Neuronal stem cell (in vitro differentiated cells): Measurements from ENCODE around the gene RAB3A. TPM values are rescaled to one million over a fixed set of nuclear protein-coding genes. Genes with fewer than 3 reads are reported as not detected.

Source experiments
- DNase-seq: peaks from one replicate; pipeline ENCODE4 v3.0.0-alpha.2; 2013; ENCODE audit warnings: low spot score
- H2AFZ ChIP-seq: one replicate; pipeline ENCODE4 v1.6.1; 2013; ENCODE audit warnings: mild to moderate bottlenecking, low read length, inconsistent platforms
- H2AK5ac ChIP-seq: 2 replicates; pipeline ENCODE4 v1.6.1; 2013; ENCODE audit warnings: low read depth, mild to moderate bottlenecking, inconsistent platforms, low read length, moderate library complexity, mixed read lengths
- H2BK120ac ChIP-seq: 2 replicates; pipeline ENCODE4 v1.6.1; 2013; ENCODE audit warnings: low read depth, mild to moderate bottlenecking, inconsistent platforms, low read length, moderate library complexity, mixed read lengths
- H2BK12ac ChIP-seq: one replicate; pipeline ENCODE4 v1.6.1; 2013; ENCODE audit warnings: low read length, inconsistent platforms
- H2BK15ac ChIP-seq: 2 replicates; pipeline ENCODE4 v1.6.1; 2013; ENCODE audit warnings: mild to moderate bottlenecking, low read length, inconsistent platforms, mixed read lengths
- H2BK5ac ChIP-seq: one replicate; pipeline ENCODE4 v1.6.1; 2013; ENCODE audit warnings: inconsistent platforms, mild to moderate bottlenecking, low read length, moderate library complexity
- H3K14ac ChIP-seq: one replicate; pipeline ENCODE4 v1.6.1; 2013; ENCODE audit warnings: low read length, inconsistent platforms
- H3K18ac ChIP-seq: 2 replicates; pipeline ENCODE4 v1.6.1; 2013; ENCODE audit warnings: low read length, inconsistent platforms
- H3K23ac ChIP-seq: 2 replicates; pipeline ENCODE4 v1.6.1; 2013; ENCODE audit warnings: low read depth, mild to moderate bottlenecking, mixed read lengths, low read length, inconsistent platforms; ENCODE audit not compliant: poor library complexity
- H3K27ac ChIP-seq: replicated peaks from 3 replicates; pipeline ENCODE4 v1.5.1; 2013; ENCODE audit warnings: low read length, inconsistent platforms
- H3K27me3 ChIP-seq, 3 experiments: 2 replicates each; pipeline ENCODE4 v1.6.1; 2013; ENCODE audit warnings: low read length in 3 of 3, mild to moderate bottlenecking in 2 of 3, inconsistent platforms in 1 of 3, low read depth in 1 of 3, mixed read lengths in 1 of 3, moderate library complexity in 1 of 3; ENCODE audit not compliant: control insufficient read depth in 3 of 3, insufficient read depth in 3 of 3
- H3K36me3 ChIP-seq, 2 donors: replicated peaks in 1 of 2; 2 replicates each; pipeline ENCODE4 v1.6.1; 2013; ENCODE audit warnings: low read length in 2 of 2; ENCODE audit not compliant: control insufficient read depth in 2 of 2, insufficient read depth in 2 of 2
- H3K4ac ChIP-seq: 2 replicates; pipeline ENCODE4 v1.6.1; 2013; ENCODE audit warnings: inconsistent platforms, mild to moderate bottlenecking, low read length, moderate library complexity
- H3K4me1 ChIP-seq, 2 donors: 1 replicate in 1 of 2; 2 replicates in 1 of 2; pipeline ENCODE4 v1.6.1; 2013; ENCODE audit warnings: low read length in 2 of 2, low read depth in 1 of 2; ENCODE audit not compliant: control insufficient read depth in 2 of 2, insufficient read depth in 1 of 2
- H3K4me2 ChIP-seq: one replicate; pipeline ENCODE4 v1.6.1; 2013; ENCODE audit warnings: mild to moderate bottlenecking, low read length, inconsistent platforms; ENCODE audit not compliant: insufficient read depth, poor library complexity, severe bottlenecking
- H3K4me3 ChIP-seq, 2 donors: 2 replicates each; pipeline ENCODE4 v1.5.1; 2013; ENCODE audit warnings: low read length in 2 of 2, mild to moderate bottlenecking in 2 of 2, inconsistent platforms in 1 of 2, moderate library complexity in 1 of 2
- H3K79me1 ChIP-seq: one replicate; pipeline ENCODE4 v1.6.1; 2013; ENCODE audit warnings: low read depth, mild to moderate bottlenecking, inconsistent platforms, low read length, moderate library complexity
- H3K9ac ChIP-seq: one replicate; pipeline ENCODE4 v1.6.1; 2013; ENCODE audit warnings: mild to moderate bottlenecking, low read depth, low read length, inconsistent platforms; ENCODE audit not compliant: poor library complexity
- H3K9me3 ChIP-seq, 2 donors: replicated peaks in 1 of 2; 2 replicates each; pipeline versions ENCODE3 to v1.6.1; 2013; ENCODE audit warnings: low read length in 2 of 2, mild to moderate bottlenecking in 2 of 2, inconsistent platforms in 1 of 2, low read depth in 1 of 2, mixed read lengths in 1 of 2, moderate library complexity in 1 of 2; ENCODE audit not compliant: control insufficient read depth in 2 of 2, insufficient read depth in 1 of 2
- H4K8ac ChIP-seq: one replicate; pipeline ENCODE4 v1.6.1; 2013; ENCODE audit warnings: low read depth, mild to moderate bottlenecking, inconsistent platforms, low read length, moderate library complexity
- H4K91ac ChIP-seq: one replicate; pipeline ENCODE4 v1.6.1; 2013; ENCODE audit warnings: low read length, low read depth, mild to moderate bottlenecking, inconsistent platforms; ENCODE audit not compliant: poor library complexity
- WGBS, 2 donors: extraction: QIAGEN DNeasy Blood & Tissue Kit; methylation state at CpG; one replicate each; pipeline ENCODE4 v1.1.7; 2013; ENCODE audit warnings: missing lambda C conversion rate in 2 of 2, mixed read lengths in 1 of 2; ENCODE audit not compliant: insufficient read length in 2 of 2, insufficient replicate concordance in 1 of 2; ENCODE audit errors: extremely low coverage in 2 of 2; 5-methylcytosine and 5-hydroxymethylcytosine counted together
- small RNA-seq: library from polyadenylated mRNA; stranded (forward); fragments of <200 nt; extraction: miRNeasy Mini kit (QIAGEN cat#:217004); gene quantifications from one replicate; pipeline ENCODE3, GENCODE V24; 2013; ENCODE audit not compliant: insufficient read depth

The RAB3A gene

GRCh38 chr19:18150776-18151624, 52.8 kb downstream of the RAB3A start:
- no peak overlapping the region for H2BK120ac ChIP-seq
- no peak overlapping the region for H3K4me3 ChIP-seq
- no peak overlapping the region for H4K91ac ChIP-seq
- peak overlapping the region; percentile 17 for H3K9ac ChIP-seq
- no peak overlapping the region for H3K4me2 ChIP-seq
- no peak overlapping the region for H3K27ac ChIP-seq
- no peak overlapping the region for H2BK5ac ChIP-seq
- H2AFZ ChIP-seq, result no peak overlapping the region
- no peak overlapping the region for H3K23ac ChIP-seq
- no peak overlapping the region for H3K18ac ChIP-seq
- no peak for DNase-seq
- no peak overlapping the region for H3K14ac ChIP-seq
- H2BK15ac ChIP-seq, result no peak overlapping the region
- H3K79me1 ChIP-seq, result peaks cover 5% of the 10 kb centered on the region
- no peak overlapping the region for H3K4ac ChIP-seq
- peaks cover 9 to 21% of the 10 kb centered on the region in 2 donors for H3K36me3 ChIP-seq
- H2AK5ac ChIP-seq, result no peak overlapping the region
- H3K27me3 ChIP-seq, result no peaks in the 10 kb centered on the region
- no peaks in the 10 kb centered on the region for H3K9me3 ChIP-seq
- H3K4me1 ChIP-seq, result peaks cover 6 to 7% of the 10 kb centered on the region in 2 donors
- WGBS, 2 donors, result no CpG with 5 or more reads among the region's 18 CpGs
- no peak overlapping the region for H4K8ac ChIP-seq
- no peak overlapping the region for H2BK12ac ChIP-seq

DNA sequence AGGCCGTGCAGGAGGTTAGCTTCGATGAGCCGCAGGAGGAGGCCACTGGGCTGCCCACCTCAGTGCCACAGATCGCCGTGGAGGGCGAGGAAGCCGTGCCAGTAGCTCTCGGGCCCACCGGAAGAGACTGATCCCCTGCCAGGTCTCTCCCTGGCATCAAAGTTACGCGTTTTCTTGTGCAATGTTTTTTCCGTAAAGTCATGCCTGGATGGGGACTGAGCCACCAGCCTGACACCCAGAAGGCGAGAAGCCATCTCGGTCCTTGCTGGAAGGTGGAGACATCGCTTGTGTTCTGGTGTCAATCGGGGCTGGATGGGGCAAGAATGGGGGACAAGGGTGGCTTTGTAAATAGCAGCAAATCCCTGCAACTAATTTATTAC, 54.3 kb downstream of the RAB3A start:
- no peak overlapping the region for H3K4ac ChIP-seq
- no peak overlapping the region for H3K9ac ChIP-seq
- H3K9me3 ChIP-seq, result no peaks in the 10 kb centered on the region
- H4K91ac ChIP-seq, result no peak overlapping the region
- no peak overlapping the region for H2AK5ac ChIP-seq
- no CpG with 5 or more reads among the region's 16 CpGs for WGBS, 2 donors
- H3K36me3 ChIP-seq, result peaks cover 13 to 29% of the 10 kb centered on the region in 2 donors
- no peak overlapping the region for H3K4me3 ChIP-seq
- no peak overlapping the region for H3K27ac ChIP-seq
- H2BK12ac ChIP-seq, result no peak overlapping the region
- peaks cover 5% of the 10 kb centered on the region for H3K79me1 ChIP-seq
- H3K18ac ChIP-seq, result no peak overlapping the region
- no peak overlapping the region for H3K4me2 ChIP-seq
- no peak overlapping the region for H2AFZ ChIP-seq
- H3K4me1 ChIP-seq, result peaks cover 6 to 7% of the 10 kb centered on the region in 2 donors
- H2BK5ac ChIP-seq, result no peak overlapping the region
- H2BK120ac ChIP-seq, result no peak overlapping the region
- no peak for DNase-seq
- H3K23ac ChIP-seq, result no peak overlapping the region
- H3K14ac ChIP-seq, result no peak overlapping the region
- no peaks in the 10 kb centered on the region for H3K27me3 ChIP-seq
- H2BK15ac ChIP-seq, result no peak overlapping the region
- H4K8ac ChIP-seq, result no peak overlapping the region

GRCh38 chr19:18147396-18147795, 56.4 kb downstream of the RAB3A start:
- Histone ChIP-seq H2BK120ac (no peak overlapping the region), H2BK15ac (no peak overlapping the region), H3K36me3 (peaks cover 17 to 50% of the 10 kb centered on the region in 2 donors), H3K4ac (no peak overlapping the region), H4K8ac (no peak overlapping the region), H3K9ac (no peak overlapping the region), H3K4me2 (no peak overlapping the region), H3K27ac (no peak overlapping the region), H3K14ac (no peak overlapping the region), H4K91ac (no peak overlapping the region), H3K27me3 (no peaks in the 10 kb centered on the region), H2AK5ac (no peak overlapping the region), H3K9me3 (no peaks in the 10 kb centered on the region), H2AFZ (no peak overlapping the region), H3K4me3 (no peak overlapping the region), H3K4me1 (peaks cover 0 to 2% of the 10 kb centered on the region in 2 donors), H3K79me1 (no peaks in the 10 kb centered on the region), H3K23ac (no peak overlapping the region), H3K18ac (no peak overlapping the region), H2BK5ac (no peak overlapping the region), H2BK12ac (no peak overlapping the region)
- no CpG with 5 or more reads among the region's 13 CpGs for WGBS, 2 donors
- no peak for DNase-seq

Small RNAs within 50 kb of the gene (small RNA-seq; reads per million reads assigned to genes)
- gene IFI30, result not detected
